NCI-H524 treated with DMSO at 0.1 percent for 48 hours (cell line): ENCODE results near the gene RBM38.

Experiments used
- DNase-seq: peaks from one replicate; lab custom pipeline; 2025; lab: John Stamatoyannopoulos, UW

The RBM38 gene

DNA sequence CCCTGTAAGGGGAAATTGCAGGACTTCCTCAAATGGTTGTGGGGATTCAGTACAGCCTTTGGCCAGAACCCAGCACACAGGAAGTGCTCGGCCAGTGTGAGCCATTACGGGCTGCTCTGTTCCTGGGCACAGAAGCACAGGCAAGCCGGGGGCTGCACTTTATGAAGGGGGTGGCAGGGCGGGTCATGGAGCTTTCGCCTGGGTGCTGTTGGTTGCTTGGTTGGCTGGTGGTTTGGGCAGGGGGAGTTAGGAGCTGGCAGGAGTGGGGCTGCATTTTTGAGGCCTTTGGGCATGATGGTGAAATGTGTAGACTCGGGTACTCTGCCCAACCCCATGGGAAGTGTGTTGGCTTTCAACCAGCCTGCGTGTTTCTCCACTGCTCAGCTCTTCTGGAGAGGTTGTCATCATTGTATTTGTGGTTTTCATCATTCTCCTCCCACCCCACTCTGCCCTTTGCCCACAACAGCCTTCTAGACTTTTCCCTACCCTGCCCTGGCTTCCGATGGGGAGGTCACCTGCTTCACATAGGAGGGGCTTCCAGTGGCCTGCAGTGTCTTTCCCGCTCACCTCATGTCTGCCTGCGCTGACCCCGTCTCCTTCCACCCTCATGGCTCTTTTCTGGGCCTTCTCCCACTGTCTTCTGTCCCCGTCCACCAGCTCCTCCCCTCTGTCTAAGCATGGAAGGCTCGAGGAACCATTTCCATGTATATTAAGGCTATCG lies 16.1 kb upstream of the RBM38 start:
- no peak for DNase-seq

DNA sequence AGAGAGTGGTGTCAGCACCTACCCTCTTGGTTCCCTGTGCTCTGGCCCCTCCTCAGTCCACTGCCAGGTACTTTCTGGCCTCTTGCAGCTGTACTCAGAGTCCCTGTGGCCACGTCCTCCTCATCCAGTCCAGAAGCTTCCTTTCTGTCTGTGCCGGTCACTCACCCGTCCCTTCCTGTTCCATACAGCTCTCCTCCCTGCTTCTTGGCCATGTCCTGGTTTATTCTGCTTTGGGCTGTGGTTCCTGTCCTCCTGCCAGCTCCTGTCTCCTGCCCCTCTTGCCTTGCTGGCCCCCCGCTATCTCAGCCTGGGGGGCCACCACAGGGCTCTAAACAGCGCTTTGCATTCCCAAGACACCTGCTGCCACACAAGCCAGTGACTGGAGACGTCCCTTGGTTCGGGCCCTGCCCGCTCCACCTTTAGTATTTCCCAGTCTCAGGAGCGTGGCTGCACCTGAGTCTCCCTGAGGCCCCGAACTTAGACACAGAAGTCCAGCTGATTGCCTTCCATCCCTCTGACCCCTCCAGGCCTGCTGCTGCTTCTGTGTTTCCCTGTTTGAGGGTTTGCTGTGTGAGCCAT lies 15.5 kb upstream of the RBM38 start:
- no peak for DNase-seq

GRCh38 chr20:57377350-57377749 lies 13.8 kb upstream of the RBM38 start:
- no peak for DNase-seq

GRCh38 chr20:57378107-57378506 lies 13.1 kb upstream of the RBM38 start:
- DNase-seq, result no peak

DNA sequence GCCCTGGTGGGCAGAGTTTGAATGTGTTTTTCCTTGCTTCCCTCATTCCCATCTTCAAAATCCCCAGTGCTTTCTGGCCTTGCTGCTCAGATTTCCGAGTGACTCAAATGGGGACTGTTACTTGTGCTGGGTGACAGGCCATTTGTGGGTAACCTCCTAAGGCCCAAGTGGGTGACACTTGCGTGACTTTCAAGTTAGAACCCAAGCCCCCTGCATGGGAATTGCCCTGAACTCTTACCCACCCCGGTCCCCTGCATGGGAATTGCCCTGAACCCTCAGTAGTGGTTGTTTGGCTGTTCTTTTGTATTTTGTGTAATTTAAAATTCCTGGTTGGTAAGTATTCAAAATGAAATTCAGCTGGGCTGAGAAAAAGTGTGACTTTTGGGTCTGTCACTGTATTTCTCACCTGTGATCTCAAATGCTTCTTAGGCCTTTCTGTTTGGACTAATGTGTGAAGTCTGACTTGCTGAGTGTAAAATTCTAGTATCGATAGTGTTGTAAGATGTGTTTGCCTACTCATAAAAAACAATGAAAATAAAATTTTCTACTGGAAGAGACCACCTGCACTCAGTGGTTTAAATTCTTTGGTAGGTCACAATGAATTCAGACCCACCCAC lies 12.4 kb upstream of the RBM38 start:
- no peak for DNase-seq

- DNase-seq, result no peak
Observed at GRCh38 chr20:57379263-57379647, 11.9 kb upstream of the RBM38 start.

- no peak for DNase-seq
Observed at GRCh38 chr20:57380081-57380750, 11.0 kb upstream of the RBM38 start.

DNA sequence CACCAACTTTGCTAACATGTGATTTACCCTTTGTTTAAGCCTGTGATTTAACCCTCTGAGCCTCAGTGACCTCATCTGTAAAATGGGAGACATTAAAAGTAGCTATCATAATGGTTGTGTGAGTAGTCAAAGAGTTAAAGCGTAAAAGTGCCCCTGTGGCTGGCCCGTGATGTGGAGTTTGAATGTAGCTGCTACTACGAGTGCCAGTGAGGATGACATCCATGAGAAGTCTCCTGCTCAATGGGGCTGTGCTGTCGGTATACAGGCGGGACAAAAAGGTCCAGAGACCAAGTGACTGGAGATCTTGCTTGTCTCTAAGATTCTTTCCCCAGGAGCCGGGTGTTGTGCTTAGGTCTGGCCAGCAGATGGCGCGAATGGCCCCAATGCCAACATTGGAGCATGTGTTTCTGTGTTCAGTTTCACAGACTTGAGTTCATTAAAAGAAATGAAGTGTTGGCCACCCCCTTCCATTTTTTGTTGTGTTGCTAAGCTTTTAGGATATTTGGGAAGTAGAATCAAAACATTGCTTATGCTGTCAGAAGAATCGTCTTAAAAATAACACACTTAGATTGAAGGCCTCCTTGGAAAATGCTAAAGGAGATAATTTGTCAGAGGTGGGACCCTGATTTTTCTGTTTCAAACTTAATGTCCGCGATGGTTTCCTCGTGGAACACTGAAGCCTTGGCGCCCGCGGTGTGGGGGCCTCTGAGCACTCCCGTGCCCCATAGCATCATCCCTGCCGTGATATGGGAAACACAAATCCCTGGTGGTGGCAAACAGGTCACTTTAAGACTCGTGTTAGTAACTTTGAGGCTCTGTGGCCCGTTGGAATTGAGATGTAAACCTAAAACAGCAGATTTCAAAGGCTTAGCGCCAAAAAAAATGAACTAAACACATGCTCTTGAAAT lies 9.3 kb upstream of the RBM38 start:
- DNase-seq, result no peak

GRCh38 chr20:57382516-57382915 lies 8.7 kb upstream of the RBM38 start:
- no peak for DNase-seq

DNA sequence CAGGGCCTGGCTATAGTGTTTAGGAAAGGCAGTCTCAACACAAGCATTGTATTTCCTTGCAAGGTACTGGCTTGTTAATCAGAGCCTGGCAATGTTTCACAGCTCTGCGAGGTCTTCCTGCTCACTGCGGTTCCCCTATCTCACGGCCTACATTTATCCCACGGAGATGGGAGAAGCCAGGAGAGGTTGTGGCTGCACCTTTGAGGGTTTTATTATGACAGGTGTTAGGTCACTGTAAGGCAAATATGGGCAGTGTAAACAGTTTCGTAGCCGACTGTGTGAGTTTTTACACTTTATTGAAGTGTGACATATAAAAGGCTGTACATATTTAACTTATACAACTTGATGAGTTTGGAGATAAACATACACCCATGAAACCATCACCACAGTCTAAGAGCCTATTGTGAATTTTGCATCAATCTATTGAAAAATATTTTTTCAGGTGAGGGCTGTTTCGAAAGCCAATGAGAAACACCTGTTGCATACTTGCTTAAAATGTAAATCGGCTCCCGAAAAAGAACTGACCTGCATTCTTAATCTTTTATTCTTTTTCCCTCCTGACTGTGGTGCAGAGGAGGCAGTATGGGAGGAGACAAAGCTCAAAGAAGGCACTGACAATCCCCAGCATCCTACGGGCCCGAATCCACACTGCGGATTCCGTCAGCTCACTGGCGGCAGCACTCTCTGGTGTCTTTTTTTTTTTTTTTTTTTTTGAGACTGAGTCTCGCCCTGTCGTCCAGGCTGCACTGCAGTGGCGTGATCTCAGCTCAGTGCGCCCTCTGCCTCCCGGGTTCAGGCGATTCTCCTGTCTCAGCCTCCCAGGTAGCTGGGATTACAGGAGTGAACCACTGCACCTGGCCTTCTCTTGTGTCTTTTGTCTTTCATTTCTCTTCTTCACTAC lies 7.5 kb upstream of the RBM38 start:
- DNase-seq, result no peak

DNA sequence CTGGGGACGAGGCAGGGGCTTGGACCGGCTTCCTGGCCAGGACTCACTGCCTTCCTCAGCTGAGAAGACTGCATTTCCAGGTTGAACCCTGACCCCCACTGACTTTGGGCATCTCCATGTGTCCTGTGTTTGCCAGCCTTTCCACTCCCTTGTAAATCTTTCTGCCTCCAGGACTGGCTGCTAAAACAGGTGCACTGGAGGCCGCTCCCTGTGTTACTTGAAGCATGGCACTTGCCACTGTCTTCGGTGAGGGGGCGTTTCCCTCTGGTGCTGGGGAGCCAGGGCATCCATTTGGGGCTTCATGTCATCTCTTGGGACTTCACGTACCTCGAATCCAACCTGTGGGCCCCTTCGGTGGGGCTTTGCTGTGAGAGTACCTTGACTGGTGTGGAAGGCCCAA lies 6.7 kb upstream of the RBM38 start:
- DNase-seq, result no peak

- no peak for DNase-seq
Observed at GRCh38 chr20:57384953-57385761, 6.0 kb upstream of the RBM38 start.

DNA sequence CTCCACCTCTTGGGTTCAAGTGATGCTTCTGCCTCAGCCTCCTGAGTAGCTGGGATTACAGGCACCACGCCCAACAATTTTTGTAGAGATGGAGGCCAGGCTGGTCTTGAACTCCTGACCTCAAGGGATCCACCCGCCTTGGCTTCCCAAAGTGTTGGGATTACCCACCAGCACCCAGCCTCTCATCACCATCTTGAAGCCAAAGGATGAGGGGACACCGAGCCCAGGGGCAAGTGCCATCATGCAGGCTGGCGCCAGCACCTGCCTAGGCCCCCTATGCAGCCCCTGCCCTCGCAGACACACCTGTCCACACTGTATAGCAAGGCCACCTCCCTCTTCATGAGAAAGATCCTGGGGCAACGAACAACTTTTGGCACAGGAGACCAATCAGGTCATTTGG lies 5.3 kb upstream of the RBM38 start:
- no peak for DNase-seq

- no peak for DNase-seq
Observed at GRCh38 chr20:57386762-57387161, 4.4 kb upstream of the RBM38 start.

GRCh38 chr20:57387463-57387862 lies 3.7 kb upstream of the RBM38 start:
- no peak for DNase-seq

GRCh38 chr20:57387945-57388371 lies 3.2 kb upstream of the RBM38 start:
- DNase-seq, result no peak

DNA sequence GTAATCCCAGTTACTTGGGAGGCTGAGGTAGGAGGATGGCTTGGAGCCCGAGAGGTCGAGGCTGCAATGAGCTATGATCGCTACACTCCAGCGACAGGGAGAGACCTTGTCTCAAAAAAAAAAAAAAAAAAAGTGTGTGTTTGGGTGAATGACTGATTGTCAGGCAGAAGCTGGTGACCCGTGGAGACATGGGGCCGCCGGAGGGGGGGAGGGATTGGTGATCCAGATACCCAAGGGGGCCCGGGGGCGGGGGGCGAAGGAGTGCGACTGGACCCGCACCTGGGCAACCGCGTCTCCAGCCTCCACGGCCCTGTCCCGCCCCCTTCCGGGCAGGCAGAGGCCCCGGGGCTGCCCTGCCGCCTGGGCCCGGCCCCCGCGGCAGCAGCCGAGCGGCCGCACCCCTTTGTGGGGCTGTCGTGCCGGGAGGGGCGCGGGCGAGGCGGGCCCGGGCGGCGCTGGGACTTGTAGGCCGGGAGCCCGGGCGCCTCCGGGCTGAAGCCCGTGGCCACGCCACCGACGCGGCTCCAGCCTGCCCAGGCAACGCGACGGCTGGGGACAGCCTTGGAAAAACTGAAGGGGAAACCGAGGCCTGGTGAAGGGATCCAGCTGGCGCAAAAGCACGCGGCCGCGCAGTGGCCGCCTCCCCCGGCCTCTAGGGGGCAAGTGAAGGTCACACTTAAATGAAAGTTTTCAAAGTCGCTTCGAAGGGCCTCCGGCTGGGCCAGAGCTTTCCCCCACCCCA lies 2.1 kb upstream of the RBM38 start:
- DNase-seq, result no peak

DNA sequence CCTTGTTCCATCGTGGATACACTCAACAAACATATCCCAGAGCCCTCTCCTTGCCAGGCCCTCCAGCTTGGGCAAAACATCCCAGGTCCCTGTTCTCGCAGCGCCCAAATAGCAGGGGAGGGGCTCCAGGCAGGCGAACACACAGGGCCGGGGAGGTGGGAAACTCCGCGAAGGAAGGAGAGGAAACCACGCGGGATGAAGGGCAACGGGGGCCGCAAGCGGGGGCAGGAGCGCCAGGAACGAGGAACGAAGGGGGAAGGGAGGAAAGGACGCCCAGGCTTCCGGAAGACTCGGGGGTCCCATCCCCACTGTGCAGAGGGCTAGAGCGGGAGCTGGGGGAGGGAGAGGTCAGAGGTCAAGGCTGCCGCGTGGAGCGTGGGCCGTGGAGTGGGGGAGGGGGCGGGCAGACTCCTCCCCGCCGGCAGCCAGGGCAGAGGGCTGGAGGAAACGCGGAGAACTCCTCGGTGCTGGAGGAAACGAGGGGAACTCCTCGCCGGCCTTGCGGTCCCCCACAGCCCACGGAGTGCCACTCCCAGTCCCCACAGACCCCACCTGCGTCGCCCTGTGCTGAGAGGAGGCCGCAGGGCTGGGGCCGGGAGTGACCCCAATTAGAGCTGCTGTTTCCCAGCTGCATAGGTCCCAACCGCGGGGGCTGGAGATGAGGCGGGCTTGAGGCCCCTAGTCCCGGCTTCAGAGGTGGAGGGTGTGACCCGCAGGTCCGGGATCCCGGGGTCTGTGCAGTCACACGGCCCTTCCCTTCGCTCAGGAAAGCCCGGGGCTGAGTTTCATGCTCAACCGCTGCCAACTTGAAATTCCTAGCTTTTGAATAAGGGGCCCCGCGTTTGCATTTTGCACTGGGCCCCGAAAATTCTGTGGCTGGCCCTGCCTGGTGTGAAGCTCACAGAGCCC lies 1.2 kb upstream of the RBM38 start:
- DNase-seq, result no peak
